GM21515 (cell line): ENCODE measurements around the gene NEMP2.

ENCODE experiments used
- ATAC-seq: cut with Tn5 transposase; IDR thresholded peaks from one replicate; pipeline ENCODE4 v1.9.1; 2021; ENCODE audit not compliant: unreplicated experiment

The NEMP2 gene

DNA sequence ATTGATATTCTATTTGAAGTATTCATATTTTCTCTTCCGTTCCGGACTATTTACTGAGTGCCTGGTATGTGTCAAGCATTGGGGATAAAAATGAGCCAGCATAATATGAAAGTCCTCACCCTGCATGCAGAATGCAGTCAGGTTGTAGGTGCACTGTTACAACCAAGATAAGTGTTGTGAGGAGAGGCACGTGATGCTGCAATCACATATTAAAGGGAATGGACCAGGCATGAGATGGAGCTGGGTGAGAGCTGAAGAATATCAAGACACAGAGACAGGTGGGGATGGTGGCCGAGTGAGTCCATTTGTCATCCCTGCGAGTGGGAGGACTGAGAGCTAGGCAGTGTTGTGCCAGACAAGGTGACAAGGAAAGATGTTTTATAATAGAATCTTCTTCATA is 74.0 kb downstream of the NEMP2 start:
- no peak for ATAC-seq

DNA sequence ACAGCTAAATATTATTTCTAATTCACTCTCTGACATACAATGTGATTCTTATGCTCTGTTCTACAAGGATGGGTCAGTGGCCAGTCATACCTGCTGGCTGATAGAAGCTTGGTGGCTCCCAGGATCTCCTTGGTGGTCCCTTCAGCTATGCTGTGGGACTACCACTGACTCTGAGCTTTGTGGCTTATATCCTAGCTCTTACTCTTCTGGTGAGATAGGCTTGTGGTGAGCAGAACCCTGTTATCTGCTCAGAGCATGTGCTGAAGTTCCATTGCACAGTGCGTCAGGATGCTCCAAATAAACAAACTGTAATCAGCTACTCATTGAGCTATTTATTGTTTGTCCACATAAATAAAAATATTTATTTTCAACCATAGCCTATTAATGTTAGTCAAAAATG is 74.6 kb downstream of the NEMP2 start:
- no peak for ATAC-seq

DNA sequence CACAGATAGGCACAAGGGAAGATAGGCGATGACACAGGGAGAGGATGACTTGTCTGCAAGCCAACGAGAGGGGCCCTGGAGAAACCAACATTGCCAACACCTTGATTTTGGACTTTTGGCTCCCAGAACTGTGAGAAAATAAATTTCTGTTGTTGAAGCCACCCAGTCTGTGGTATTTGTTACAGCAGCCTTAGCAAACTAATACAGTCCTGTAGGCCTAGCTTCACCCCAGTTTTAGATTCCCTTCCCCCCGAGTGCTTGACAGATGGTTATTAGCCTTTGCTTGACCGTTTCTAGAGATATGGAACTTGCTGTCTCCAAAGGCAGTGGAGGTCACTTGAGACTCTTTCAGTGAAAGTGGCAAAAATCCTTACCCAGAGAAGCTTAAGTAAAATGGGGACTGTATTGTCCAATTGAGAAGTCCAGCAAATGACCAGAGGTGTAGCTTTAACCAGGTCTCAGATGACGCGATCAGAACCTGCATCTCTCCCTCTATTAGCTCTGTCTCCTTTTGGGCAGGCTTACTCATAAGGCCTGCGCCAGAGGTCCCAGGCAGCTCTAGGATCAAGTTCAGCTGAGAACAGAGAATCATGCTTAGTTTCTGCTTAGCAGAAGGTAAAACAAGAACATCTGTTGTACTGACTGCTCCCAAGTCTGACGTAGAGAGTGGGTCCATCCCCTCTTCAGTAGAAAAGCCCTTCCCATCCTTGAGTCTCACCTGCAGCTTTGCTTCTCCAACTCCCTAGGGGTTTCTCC is 76.0 kb downstream of the NEMP2 start:
- no peak for ATAC-seq

DNA sequence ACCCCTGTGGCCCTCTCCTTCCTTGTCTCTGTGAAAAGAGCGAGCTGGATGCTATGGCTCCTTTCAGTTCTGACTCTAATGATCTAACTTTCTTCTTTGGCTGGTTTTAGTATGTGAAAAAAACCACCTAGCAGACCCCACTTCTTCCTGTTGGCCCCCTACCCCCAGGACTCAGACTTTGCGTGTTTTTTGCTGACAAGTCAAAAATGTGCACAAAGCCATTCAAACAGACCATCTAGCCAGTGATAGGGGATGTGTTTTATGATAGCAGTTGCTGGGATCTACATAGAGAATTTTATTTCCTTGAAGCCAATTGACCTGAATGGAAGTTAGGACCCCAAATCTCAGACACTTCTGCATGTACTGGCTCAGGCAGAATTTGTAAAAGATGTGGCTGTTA is 77.3 kb downstream of the NEMP2 start:
- no peak for ATAC-seq

DNA sequence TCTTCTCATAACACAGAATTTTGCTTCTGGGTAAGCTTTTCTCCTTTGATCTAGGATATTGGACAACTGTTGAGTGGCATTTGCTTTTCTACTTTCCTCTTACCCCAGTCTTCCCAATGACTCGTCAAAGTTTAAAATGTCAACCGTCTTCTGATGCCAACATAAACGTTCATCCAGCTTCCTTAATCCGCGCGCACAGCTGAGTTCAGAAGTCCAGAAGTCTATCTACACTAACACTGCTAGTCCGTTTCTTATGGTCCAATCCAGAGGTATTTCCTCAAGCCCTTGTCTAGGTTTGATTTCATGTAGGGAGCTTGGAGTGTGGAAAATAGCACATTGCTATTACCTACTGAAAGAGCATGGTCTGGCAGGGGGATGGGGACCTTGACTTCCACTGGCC is 77.7 kb downstream of the NEMP2 start:
- no peak for ATAC-seq

DNA sequence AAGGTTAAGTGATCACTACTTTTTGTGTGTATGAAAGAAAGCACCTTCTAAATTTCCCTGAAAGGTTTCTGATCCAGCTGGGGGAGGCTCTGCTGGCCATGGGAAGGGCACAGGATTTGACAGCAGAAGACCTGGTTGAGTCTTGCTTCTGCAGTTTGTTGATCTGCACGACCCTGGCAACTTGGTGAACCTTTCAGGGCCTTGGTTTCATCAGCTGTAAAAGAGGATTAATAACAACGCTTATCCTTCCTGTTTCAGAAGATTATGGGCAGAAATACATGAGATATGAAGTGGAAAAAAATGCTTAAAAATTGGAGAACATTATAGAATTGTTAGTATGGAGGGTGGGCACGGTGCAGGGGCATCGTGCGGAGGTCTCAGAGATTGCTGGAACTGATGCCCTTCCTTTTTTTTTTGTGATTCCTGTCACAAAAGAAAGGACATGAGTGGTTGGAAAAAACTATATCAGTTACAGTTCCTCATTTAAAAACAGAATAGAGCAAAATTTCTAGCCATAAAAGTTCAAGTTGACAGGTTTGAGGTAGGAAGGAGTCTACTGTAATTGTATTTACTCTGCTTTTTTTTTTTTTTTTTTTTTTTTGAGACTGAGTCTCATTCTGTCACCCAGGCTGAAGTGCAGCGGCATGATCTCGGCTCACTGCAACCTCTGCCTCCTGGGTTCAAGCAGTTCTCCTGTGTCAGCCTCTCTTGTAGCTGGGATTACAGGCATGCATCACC is 79.0 kb downstream of the NEMP2 start:
- no peak for ATAC-seq

DNA sequence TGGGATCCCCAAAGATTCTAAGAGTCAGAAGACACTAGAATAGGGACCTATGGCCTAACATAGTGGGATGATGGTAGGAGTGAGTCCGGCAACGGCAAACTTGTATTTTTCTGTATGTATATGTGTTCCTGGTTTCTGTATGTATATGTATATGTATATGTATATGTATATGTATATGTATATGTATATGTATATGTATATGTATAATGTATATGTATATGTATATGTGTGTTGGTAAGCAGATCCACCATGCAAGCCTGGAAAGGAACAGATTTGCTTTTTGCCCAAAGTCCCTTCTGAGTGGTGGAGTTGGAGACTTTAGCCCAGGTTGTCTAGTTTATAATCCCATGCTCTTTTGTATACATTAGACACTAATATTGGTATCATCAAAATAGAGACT is 79.7 kb downstream of the NEMP2 start:
- ATAC-seq: no peak
